Myocyte (in vitro differentiated cells): ENCODE results near the gene PLA2G4E. TPM values are rescaled to one million over a fixed set of nuclear protein-coding genes. Genes with fewer than 3 reads are reported as not detected.

Source experiments
- DNase-seq: peaks from one replicate; pipeline ENCODE4 v3.0.0-alpha.2; 2012; ENCODE audit warnings: low read depth
- total RNA-seq: library from RNA; depleted of rRNA; stranded (reverse); fragments of >200 nt; gene quantifications from 2 replicates; pipeline ENCODE4 v1.2.3, GENCODE V29; 2014

Gene PLA2G4E
- total RNA-seq, 1 donor from 2014 or later: not detected

GRCh38 chr15:41940441-41940857 is 80.4 kb downstream of the PLA2G4E start:
- DNase-seq: peak; percentile 92

GRCh38 chr15:41939986-41940385 is 80.9 kb downstream of the PLA2G4E start:
- no peak for DNase-seq

GRCh38 chr15:41937568-41937923 is 83.3 kb downstream of the PLA2G4E start:
- no peak for DNase-seq

- no peak for DNase-seq
These were observed 83.9 kb downstream of the PLA2G4E start for GRCh38 chr15:41936649-41937567.

GRCh38 chr15:41936155-41936554 is 84.7 kb downstream of the PLA2G4E start:
- no peak for DNase-seq

- DNase-seq: peak; percentile 81
These were observed 85.2 kb downstream of the PLA2G4E start for GRCh38 chr15:41935566-41936020.

- DNase-seq: no peak
These were observed 86.0 kb downstream of the PLA2G4E start for GRCh38 chr15:41934843-41935242.

GRCh38 chr15:41933771-41934170 is 87.1 kb downstream of the PLA2G4E start:
- DNase-seq: no peak

GRCh38 chr15:41933326-41933725 is 87.5 kb downstream of the PLA2G4E start:
- no peak for DNase-seq

- no peak for DNase-seq
These were observed 88.1 kb downstream of the PLA2G4E start for GRCh38 chr15:41932511-41933289.

- DNase-seq: no peak
These were observed 88.7 kb downstream of the PLA2G4E start for GRCh38 chr15:41932101-41932500.

Other genes starting within 250 kb of the PLA2G4E start
- 11.1 and 14.9 TPM in 2 replicates for gene MAPKBP1, start 246.6 kb downstream of the PLA2G4E start, total RNA-seq
- 9.4 and 12.4 TPM in 2 replicates for gene JMJD7, start 192.9 kb downstream of the PLA2G4E start, total RNA-seq
- 2.0 and 4.1 TPM in 2 replicates for gene PLA2G4B, start 182.2 kb downstream of the PLA2G4E start, total RNA-seq
- gene SPTBN5, start 127.0 kb downstream of the PLA2G4E start, total RNA-seq: 0.26 and 0.45 TPM in 2 replicates
- 5.1 and 9.7 TPM in 2 replicates for gene EHD4, start 48.5 kb downstream of the PLA2G4E start, total RNA-seq
- gene PLA2G4D, start 73.5 kb upstream of the PLA2G4E start, total RNA-seq: not detected in 2 replicates
- not detected in 2 replicates for gene PLA2G4F, start 135.6 kb upstream of the PLA2G4E start, total RNA-seq
- gene VPS39, start 187.3 kb upstream of the PLA2G4E start, total RNA-seq: 38.6 and 52.6 TPM in 2 replicates